ENCODE results near the gene ASAH2.
"Not testable (repeated sequence)": the region's sequence is repeated elsewhere in the genome, so short reads cannot be mapped to it uniquely, and the experiment has no call there.

The ASAH2 gene

DNA sequence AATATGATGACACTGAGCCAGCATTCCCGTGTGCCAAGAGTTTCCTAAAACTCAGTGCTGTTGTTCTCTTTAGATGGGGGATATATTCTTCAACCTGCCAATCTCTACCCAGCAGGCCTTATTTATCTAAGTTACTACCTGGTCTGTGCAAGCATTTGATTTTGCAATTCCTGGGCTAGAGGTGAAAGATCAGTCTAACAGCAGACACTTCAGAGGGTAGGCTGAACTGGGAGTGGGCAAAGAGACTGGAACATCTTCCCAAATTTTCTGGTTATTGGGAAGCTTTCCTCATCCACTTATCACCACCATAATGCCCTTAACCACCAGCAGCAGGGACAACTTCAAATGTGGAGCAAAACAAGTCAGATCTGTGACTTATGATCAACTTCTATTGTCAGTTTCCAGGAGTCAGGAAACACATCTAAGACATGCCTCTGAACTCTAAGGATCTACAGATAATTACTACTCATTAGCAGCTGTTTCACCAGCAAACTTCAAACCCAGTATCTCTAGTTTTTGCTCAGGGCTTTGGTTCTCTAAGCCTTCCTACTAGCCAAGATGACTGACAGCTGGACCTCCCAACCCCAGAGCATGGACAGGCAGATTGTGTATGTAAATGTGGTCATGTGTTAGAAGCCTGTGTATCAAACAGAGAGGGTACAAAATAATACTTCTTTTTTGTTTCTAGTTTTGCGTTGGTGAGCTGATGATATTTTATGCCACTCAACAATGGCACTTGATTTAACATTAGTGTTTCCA is 1.0 kb downstream of the ASAH2 start:
- DNase-seq: no peak

DNA sequence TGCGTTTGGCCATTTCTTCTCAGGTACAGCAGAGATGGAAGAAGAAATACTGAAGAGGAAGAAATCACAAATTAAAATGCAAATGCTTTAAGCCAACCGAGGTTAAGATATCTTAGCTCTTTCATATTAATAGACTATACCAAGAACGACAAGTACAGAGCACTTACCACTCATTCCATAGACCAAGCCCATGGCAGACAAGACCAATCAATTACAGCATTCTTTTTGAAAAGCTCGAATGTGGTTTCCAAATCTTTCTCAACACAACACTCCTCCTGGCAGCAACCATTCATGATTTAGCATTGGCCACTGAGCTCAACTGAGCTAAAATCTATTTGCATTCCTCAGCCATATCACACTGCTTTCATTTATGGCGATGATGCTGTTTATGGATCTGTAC is 2.7 kb downstream of the ASAH2 start:
- DNase-seq: no peak

DNA sequence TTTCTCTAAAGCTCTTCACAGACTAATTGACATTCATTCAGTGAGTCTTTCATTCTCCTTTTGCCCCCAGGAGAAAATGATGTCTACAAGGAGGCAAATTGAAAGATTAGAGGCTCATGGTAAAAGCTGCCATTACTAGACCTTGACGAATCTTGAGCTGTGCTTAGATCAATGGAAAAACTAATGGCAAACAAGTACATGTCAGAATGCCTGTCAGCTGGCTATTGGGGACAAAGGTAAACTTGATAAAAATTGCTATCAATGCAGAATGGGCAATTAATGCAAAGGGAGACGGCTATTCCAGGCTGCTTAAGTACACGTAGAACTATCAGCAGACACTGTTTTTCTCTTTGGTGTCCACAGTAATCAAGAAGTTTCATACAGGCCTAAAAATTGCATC is 3.3 kb downstream of the ASAH2 start:
- DNase-seq: no peak

DNA sequence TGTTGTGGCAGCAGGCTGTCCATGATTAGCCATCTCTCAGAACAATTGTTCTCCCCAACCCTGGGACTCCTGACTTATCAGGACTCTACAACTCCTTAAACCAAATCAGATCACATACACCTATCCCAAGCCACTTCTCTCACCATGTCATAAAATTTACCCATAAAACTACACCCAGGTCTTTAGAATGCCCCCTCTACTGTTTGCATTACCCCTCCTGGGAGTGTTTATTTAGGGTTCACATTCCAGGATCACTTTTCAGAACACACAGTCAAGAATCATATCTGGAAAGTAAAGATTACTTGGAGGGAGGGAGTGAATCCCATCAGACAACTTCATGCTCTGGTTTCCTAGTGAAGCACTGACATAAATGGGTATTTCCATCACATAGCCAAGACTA is 7.1 kb downstream of the ASAH2 start:
- no peak for DNase-seq

DNA sequence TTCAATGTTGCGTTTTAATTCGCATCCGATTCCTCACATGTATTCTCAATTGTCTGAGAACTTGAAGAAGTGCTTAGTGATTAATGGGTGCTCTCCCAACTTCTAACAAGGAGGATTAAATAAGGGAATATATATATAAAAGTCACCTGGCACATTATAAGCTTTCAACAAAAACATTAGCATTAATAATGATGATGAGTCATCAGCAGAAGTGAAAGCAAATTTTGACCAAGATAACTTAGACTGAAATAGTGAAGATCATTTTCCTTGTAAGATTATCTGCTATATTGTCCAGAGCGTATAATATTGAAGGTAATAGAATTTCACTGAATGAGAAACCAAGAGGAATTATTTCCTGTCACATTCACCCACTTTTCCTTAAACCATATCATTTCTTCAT is 8.5 kb downstream of the ASAH2 start:
- no peak for DNase-seq

DNA sequence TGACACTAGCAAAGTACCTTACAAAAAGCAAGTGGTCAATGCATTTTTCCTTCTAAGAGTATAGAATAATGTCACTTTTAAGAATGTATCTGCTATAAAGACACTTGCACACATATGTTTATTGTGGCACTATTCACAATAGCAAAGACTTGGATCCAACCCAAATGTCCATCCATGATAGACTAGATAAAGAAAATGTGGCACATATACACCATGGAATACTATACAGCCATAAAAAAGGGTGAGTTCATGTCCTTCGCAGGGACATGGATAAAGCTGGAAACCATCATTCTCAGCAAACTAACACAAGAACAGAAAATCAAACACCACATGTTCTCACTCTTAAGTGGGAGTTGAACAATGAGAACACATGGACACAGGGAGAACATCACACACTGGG is 9.8 kb downstream of the ASAH2 start:
- DNase-seq: not testable (repeated sequence)

DNA sequence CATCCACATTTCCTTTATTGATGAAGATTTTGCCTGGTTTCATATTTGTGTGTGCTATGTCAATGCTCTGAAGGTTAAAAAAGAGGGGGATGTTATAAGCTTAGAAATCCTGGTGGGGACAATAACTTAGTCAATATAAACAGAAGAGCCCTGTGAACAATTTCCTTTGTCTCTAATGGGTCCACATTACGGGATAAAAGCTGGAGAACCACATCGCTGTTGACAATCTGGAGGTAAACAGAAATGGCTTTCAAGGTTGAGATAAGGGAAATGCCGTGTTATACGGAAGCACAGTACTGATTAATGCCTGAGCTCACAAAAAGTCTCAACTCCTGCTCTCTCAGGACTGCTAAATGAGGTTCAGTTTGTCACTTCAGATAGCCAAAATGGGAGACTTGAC is 16.8 kb downstream of the ASAH2 start:
- DNase-seq: no peak

DNA sequence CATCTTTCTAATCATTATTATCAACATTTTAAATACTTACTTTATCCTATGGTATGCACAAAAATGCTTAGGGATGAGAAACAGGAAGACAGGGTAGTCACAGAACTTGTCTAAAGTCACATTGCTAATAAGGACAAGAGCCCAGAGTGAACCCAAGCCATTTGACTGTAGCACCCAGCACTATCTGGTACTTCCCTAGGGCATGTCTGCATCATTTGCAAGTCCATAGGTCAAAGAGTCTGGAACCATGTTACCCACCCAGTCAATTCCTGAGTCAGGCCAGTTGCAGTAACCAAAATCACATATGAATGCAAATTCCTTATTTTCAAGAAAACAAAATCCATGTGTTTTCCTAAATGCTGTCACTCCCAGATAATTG is 19.1 kb downstream of the ASAH2 start:
- DNase-seq: no peak

DNA sequence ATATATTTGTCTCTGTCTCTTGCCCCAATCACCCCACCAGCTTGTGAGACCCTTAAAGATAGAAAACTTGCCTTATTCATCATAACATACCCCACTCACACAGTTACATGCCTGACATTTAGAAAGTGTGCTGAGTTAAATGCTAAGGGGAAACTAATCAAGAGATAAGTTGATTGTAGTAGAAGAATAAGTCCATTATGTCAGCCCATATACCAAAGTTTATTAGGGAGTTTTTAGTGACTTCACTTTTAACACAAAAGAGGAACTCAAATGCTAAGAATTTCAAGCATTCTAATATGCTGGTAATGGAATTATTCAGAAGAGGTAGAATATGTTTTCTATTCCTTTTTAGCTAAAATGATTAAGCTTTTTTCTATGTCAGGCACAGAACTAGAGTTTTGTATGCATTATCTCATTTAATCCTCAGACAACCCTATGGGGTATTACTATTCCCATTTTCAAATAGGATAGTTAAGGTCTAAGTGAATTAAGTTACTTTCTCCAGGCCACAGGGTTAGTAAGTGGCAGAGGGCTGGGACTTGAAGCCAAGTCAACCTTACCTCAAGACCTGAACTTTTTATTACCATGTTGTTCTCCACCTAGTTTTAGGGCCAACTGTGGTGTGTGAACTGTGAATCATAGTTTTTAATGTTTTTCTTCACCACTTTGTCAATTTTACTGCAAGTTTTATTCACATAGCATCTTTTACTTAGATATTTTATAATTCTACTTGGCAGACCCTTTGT is 19.6 kb downstream of the ASAH2 start:
- DNase-seq: no peak

DNA sequence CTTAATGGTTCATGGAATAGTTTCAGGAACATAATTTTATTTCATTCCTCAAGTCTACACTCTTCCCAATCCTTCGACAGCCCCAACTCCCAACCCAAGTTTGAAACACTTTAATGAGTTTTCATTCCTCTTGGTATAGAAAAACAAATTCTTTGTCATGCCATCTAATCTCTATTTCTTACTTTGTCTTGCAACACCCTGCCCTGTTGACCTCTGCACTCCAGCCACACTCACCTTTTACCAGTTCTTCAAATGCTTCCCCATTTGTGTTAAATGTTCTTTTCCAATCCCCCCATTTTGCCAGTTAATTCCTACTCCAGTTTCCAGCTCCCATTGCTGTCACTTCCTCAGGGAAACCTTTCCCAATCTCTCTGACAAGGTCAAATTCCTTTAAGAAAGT is 21.9 kb downstream of the ASAH2 start:
- no peak for DNase-seq

DNA sequence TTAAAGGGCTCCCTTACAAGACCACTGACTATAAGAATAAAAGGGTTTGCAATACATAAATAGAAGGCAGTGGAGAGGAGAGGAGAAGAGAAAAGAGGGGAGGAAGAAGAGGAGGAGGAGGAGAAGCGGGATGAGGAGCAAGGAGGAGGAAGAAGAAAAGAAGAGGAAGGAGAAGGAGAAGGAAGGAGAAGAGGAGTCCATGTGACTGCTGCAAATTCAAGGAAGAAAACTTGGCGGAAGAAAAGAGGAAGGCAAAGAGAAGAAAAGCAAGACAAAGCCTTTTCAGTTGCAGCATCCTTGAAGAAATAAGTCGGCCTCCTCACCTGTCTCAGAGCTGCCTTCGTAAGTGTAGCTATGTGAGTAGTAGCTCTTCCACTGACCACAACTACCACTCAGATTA is 22.6 kb downstream of the ASAH2 start:
- no peak for DNase-seq

DNA sequence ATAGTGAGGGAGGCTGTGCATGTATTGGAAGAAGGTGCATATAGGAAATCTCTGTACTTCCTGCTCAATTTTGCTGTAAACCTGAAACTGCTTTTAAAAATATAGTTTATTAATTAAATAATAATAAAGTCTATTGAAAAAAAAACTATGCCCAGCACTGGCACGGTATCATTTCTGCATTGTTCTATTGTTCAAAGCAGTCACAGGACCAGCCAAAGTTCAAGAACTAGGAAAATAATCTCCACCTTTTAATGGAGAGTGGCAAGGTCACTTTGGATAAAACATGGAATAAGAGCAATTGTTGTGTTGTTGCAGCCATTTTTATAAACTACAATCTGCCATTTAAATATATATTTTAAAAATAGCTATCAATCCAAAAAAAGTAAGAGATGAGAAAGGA is 24.7 kb downstream of the ASAH2 start:
- DNase-seq: no peak

DNA sequence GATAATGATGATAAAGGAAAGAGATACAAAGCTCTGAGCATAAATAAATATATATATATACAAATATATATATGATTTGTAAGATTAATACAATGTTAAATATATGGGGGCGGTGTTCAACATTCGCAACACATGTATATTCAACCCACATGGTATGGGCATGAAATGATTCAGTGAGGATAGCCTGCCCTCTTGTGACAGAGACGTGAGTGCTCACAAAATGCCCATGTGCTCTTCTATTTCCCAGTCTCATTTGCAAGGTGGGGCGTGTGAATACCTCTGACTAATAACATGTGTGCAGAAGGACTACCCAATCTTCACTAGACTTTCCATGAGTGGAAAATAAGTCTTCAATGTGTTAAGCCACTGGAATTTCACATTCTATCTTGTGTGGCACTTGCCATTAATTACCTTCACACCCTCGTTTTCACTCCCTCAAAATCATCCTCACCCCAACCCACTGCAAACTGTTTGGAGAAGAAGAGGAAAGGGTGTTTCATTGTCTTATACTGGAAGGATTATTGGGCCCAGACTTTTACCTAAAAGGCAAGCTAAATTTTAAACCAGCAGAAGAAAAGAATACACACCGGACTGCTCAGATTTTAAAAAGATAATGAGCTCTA is 26.9 kb downstream of the ASAH2 start:
- DNase-seq: peak; percentile 30

DNA sequence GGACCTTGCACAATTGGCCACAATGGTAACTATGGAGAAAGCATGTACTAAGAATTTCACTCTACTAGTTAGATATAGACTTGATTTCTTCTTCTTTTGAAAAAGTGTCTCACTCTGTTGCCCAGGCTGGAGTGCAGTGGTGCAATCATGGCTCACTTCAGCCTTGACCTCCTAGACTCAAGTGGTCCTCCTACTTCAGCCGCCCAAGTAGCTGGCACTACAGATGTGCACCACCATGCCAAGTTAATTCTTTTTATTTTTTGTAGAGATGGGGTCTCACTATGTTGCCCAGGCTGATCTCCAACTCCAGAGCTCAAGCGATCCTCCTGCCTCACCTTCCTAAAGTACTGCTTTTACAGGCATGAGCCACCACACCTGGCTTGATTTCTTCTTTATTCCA is 29.1 kb downstream of the ASAH2 start:
- DNase-seq: no peak

DNA sequence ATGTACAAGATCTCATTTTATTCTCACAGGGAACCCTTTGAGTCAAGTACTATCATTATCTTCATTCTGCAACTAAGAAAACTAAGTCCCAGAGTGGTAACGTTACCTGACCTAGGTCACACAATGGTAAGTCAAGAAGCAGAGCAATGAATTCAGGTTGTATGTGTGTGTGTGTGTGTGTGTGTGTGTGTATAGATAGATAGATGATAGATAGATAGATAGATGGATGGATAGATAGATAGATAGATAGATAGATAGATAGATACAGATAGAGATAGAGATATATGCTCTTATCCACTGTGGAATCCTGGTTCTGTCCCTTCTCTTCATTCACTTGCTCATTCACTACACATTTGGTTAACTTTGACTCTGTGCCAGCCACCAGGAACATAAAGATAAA is 29.8 kb downstream of the ASAH2 start:
- DNase-seq: no peak

DNA sequence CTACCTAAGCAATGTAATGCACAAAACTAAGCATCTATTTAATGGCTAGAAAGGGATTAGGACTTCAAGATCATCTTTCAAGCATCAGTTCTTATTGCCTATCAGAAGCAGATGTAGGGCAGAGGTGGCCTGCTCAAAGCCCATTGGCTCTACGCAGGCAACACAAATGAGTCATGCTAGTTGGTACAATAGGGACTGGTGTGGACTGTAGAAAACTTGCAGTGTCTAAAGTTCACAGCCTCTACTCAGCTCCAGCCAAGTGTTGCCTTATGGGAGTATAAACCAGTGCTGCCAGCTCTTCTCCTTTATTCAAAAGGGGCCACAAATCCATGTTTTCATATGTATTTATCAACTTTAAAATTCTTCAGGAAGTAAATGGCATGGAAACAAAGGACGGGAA is 31.7 kb downstream of the ASAH2 start:
- DNase-seq: no peak

DNA sequence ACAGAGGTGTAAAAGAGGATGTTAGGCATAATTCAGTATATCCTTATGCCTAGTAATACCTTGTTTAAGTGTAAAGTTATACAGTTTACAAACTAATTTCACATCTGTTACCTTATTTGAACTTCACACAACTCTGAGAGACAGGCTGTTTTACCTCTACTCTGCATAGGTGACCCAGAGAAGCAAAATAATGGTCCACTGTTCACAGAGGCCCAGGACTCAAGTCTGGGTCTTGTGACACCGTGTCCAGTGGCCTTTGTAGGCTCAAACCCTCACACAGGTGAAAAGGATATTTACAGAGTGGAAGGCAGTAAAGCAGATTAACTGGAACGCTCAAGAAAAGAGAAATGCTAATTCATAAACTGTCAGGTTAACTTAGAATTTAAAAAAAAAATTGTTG is 32.1 kb downstream of the ASAH2 start:
- DNase-seq: no peak

DNA sequence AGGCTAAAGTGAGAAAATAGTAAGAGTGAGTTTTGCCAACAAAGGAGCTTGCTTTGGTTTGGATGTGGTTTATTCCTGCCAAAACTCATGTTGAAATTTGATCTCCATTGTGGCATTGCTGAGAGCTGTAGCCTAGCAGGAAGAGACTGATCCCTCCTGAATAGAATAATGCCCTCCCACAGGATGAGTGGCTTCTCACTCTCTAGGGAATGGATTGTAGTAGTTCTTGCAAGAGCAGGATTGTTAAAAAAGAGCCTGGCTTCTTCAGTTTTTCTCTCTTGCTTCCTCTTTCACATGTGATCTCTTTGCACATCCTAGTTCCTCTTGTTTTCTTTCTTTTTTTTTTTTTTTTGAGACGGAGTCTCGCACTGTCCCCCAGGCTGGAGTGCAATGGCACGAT is 34.4 kb downstream of the ASAH2 start:
- DNase-seq: no peak

DNA sequence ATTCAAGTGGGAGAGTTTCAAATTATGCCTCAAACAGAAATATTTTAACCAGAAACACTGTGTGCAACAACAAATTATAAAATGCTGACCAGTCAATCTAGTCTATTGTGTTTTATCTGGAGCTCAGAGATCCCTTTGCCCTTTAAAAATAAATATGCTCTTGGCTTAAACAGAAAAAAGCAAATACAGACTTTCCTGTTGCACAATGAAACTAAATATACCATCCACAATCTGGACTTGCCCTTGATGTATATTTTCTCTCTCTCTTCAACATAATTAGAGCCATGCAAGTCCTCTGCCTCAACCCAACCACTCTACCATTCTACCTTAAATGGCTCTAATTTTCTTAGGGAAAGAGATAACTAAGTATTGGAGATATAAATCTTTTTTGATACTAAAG is 34.9 kb downstream of the ASAH2 start:
- DNase-seq: no peak

DNA sequence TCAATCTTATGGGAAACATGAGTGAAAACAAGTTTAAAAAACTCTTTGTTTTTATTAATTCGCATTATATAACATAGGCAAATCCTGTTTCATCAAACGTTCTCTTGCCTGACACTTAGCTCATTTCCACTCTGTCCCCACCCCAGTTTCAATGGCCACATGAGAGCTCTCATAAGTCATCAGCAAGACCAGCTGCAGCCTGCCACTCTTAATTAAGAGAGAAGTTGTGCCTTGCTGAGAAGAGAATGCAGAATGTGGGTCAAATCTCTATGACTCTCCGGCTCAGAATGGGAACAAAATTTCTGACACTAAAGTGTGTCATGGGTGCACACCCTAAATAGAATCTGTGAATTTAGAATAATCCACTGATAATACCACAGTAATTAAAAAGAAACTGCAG is 39.6 kb downstream of the ASAH2 start:
- DNase-seq: no peak

DNA sequence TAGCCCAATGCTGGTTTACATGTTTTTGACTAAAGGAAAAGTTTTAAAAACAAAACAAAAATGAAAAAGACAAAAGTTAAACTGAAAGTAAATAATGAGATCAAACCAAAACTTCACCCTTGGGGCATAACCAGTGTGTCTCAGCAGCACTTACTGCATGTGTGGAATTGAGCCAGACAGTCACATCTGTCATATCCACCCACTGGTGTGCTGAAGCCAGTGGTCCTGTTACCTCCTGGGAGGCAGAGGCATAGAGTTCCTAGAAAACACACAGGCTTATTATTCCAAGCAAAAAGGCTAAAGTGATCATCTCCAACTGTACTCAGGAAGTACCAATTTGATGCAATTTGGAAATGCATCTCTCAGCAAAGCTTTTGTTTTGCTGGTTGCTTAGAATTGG is 40.4 kb downstream of the ASAH2 start:
- DNase-seq: no peak
